IMR-90 (cell line): ENCODE results near the gene RDH11. TPM values are rescaled to one million over a fixed set of nuclear protein-coding genes. Genes with fewer than 3 reads are reported as not detected.

Source experiments
- ATAC-seq: fragments of 200-7000 bp; cut with Tn5 transposase; 2 replicates; pipeline ENCODE4 v1.9.1; 2020; ENCODE audit warnings: low read depth, mild to moderate bottlenecking, moderate library complexity
- BruUV-seq: library from RNA; stranded (reverse); fragments of 400-500 nt; replicated peaks from 2 replicates; lab custom pipeline; 2021; lab: Mats Ljungman, UMichigan
- CTCF ChIA-PET: fragments of 300-600 bp; formaldehyde crosslinking; extraction: SDS; loops from one replicate; lab custom pipeline; 2021; ENCODE audit warnings: antibody characterized with exemption; lab: Yijun Ruan, JAX
- POLR2A ChIA-PET: fragments of 300-600 bp; sonication (Branson Sonifier 250); formaldehyde crosslinking; loops from one replicate; lab custom pipeline; 2022; ENCODE audit warnings: antibody characterized with exemption; ENCODE audit not compliant: unreplicated experiment; lab: Charles Lee
- DNase-seq: peaks from one replicate; pipeline ENCODE4 v3.0.0; 2013
- H2AFZ ChIP-seq: replicated peaks from 2 replicates; pipeline ENCODE3; 2013; ENCODE audit warnings: low read length, mild to moderate bottlenecking; ENCODE audit not compliant: poor library complexity
- H2AK5ac ChIP-seq: 2 replicates; pipeline ENCODE4 v1.6.1; 2013; ENCODE audit warnings: low read depth, low read length, inconsistent platforms
- H2AK9ac ChIP-seq: replicated peaks from 2 replicates; pipeline ENCODE3; 2013; ENCODE audit warnings: mild to moderate bottlenecking, low read depth, low read length, moderate library complexity; ENCODE audit not compliant: poor library complexity
- H2BK120ac ChIP-seq: 2 replicates; pipeline ENCODE4 v1.6.1; 2013; ENCODE audit warnings: low read depth, low read length, inconsistent platforms
- H2BK15ac ChIP-seq: 3 replicates; pipeline ENCODE4 v1.6.1; 2013; ENCODE audit warnings: low read depth, low read length, inconsistent platforms
- H2BK20ac ChIP-seq: 2 replicates; pipeline ENCODE4 v1.6.1; 2013; ENCODE audit warnings: low read depth, mild to moderate bottlenecking, inconsistent platforms, low read length, moderate library complexity
- H2BK5ac ChIP-seq: 2 replicates; pipeline ENCODE4 v1.6.1; 2013; ENCODE audit warnings: mild to moderate bottlenecking, low read depth, low read length, inconsistent platforms; ENCODE audit not compliant: poor library complexity, severe bottlenecking
- H3K14ac ChIP-seq: replicated peaks from 2 replicates; pipeline ENCODE4 v1.6.1; 2013; ENCODE audit warnings: low read depth, low read length, inconsistent platforms
- H3K18ac ChIP-seq: 2 replicates; pipeline ENCODE4 v1.6.1; 2013; ENCODE audit warnings: low read depth, low read length, control low read depth
- H3K23ac ChIP-seq: 2 replicates; pipeline ENCODE4 v1.6.1; 2013; ENCODE audit warnings: low read depth, low read length, inconsistent platforms
- H3K27ac ChIP-seq: 2 replicates; pipeline ENCODE4 v1.5.1; 2013; ENCODE audit warnings: mild to moderate bottlenecking, control low read depth, low read length; ENCODE audit not compliant: insufficient read depth
- H3K27me3 ChIP-seq: 2 replicates; pipeline ENCODE4 v1.6.1; 2013; ENCODE audit warnings: low read length; ENCODE audit not compliant: control insufficient read depth, insufficient read depth
- H3K36me3 ChIP-seq: 2 replicates; pipeline ENCODE4 v1.6.1; 2013; ENCODE audit warnings: low read length, mixed read lengths; ENCODE audit not compliant: control insufficient read depth, insufficient read depth
- H3K4ac ChIP-seq: 2 replicates; pipeline ENCODE4 v1.6.1; 2013; ENCODE audit warnings: low read depth, low read length, inconsistent platforms
- H3K4me1 ChIP-seq: 2 replicates; pipeline ENCODE4 v1.6.1; 2013; ENCODE audit warnings: low read length, mixed read lengths; ENCODE audit not compliant: control insufficient read depth, insufficient read depth
- H3K4me2 ChIP-seq: 2 replicates; pipeline ENCODE4 v1.6.1; 2013; ENCODE audit warnings: low read depth, mild to moderate bottlenecking, control low read depth, low read length, moderate library complexity
- H3K4me3 ChIP-seq: 2 replicates; pipeline ENCODE4 v1.5.1; 2013; ENCODE audit warnings: low read depth, mild to moderate bottlenecking, control low read depth, low read length, moderate library complexity; ENCODE audit not compliant: insufficient read depth
- H3K56ac ChIP-seq: 2 replicates; pipeline ENCODE4 v1.6.1; 2013; ENCODE audit warnings: low read length, inconsistent platforms; ENCODE audit not compliant: insufficient read depth; ENCODE audit errors: extremely low read depth
- H3K79me1 ChIP-seq, 2 experiments: 2 replicates each; pipeline ENCODE4 v1.6.1; 2013; ENCODE audit warnings: low read length in 2 of 2, inconsistent platforms in 1 of 2, low read depth in 1 of 2
- H3K9ac ChIP-seq: 2 replicates; pipeline ENCODE4 v1.6.1; 2013; ENCODE audit warnings: low read depth, low read length, control low read depth
- H3K9me1 ChIP-seq: 2 replicates; pipeline ENCODE4 v1.6.1; 2013; ENCODE audit warnings: low read length, inconsistent platforms; ENCODE audit not compliant: insufficient read depth
- H3K9me3 ChIP-seq: 2 replicates; pipeline ENCODE4 v1.6.1; 2013; ENCODE audit warnings: low read length; ENCODE audit not compliant: control insufficient read depth, insufficient read depth
- H4K20me1 ChIP-seq: 2 replicates; pipeline ENCODE4 v1.6.1; 2013; ENCODE audit warnings: low read length, inconsistent platforms; ENCODE audit not compliant: insufficient read depth
- H4K5ac ChIP-seq: 2 replicates; pipeline ENCODE4 v1.6.1; 2013; ENCODE audit warnings: mild to moderate bottlenecking, low read depth, low read length, control low read depth
- H4K8ac ChIP-seq, 2 experiments: 2 replicates each; pipeline ENCODE4 v1.6.1; 2013; ENCODE audit warnings: low read depth in 2 of 2, low read length in 2 of 2, control low read depth in 1 of 2, inconsistent platforms in 1 of 2
- H4K91ac ChIP-seq: 2 replicates; pipeline ENCODE4 v1.6.1; 2013; ENCODE audit warnings: low read depth, low read length, inconsistent platforms; ENCODE audit not compliant: insufficient read depth
- CTCF ChIP-seq: conservative IDR thresholded peaks from 2 replicates; pipeline ENCODE4 v1.5.1; 2012; ENCODE audit warnings: mild to moderate bottlenecking, low read depth, low read length, improper control_type of control experiment
- MAFK ChIP-seq: IDR thresholded peaks from 2 replicates; pipeline ENCODE4 v1.6.1; 2012; ENCODE audit warnings: low read depth, low read length, improper control_type of control experiment
- MXI1 ChIP-seq: IDR thresholded peaks from 2 replicates; pipeline ENCODE4 v1.6.1; 2012; ENCODE audit warnings: low read depth, mild to moderate bottlenecking, low read length, moderate library complexity, borderline replicate concordance
- POLR2A ChIP-seq: IDR thresholded peaks from 2 replicates; pipeline ENCODE4 v1.6.1; 2012; ENCODE audit warnings: mild to moderate bottlenecking, low read depth, low read length
- WGBS, 2 experiments: methylation state at CpG; one replicate each; pipeline versions ENCODE4 v1.1.5 to v1.1.7; 2013; ENCODE audit warnings: missing lambda C conversion rate in 2 of 2; ENCODE audit not compliant: insufficient read length in 1 of 2; ENCODE audit errors: extremely low coverage in 2 of 2; 5-methylcytosine and 5-hydroxymethylcytosine counted together
- dilution Hi-C: fragments of 300-500 bp; cut with HindIII; formaldehyde crosslinking; loops from one replicate; pipeline ENCODE4 v1.14.3; 2018; ENCODE audit warnings: low sequenced_read_pairs; ENCODE audit not compliant: unreplicated experiment
- in situ Hi-C: fragments of 300-500 bp; cut with MboI; formaldehyde crosslinking; loops from 3 replicates; pipeline ENCODE4 v1.14.3; 2019; ENCODE audit warnings: low sequenced_read_pairs, inconsistent platforms, mixed read lengths
- intact Hi-C: fragments of 100-400 bp; cut with micrococcal nuclease; formaldehyde crosslinking; loops from 2 replicates; pipeline ENCODE4 v1.10.0; 2022
- polyA plus RNA-seq, 3 experiments: library from polyadenylated mRNA; depleted of rRNA; stranded (reverse); fragments of >200 nt; gene quantifications; 2 replicates each; pipeline ENCODE4 v1.2.3, GENCODE V29; 2012; ENCODE audit warnings: low replicate concordance in 1 of 3
- total RNA-seq: library from RNA; depleted of rRNA; stranded (reverse); fragments of >200 nt; gene quantifications from 2 replicates; pipeline ENCODE4 v1.2.3, GENCODE V29; 2012

The RDH11 gene
- total and polyA plus RNA-seq, 2 of the 4 experiments (the other 2 are of a cell fraction), result 77.3 to 149 TPM

GRCh38 chr14:67705211-67705610 lies 9.6 kb upstream of the RDH11 start:
- dilution Hi-C loops (no loop called here), intact Hi-C loops (no loop called here), in situ Hi-C loops (loop anchor here (25.0 kb wide), 1 partner anchor 268 kb away; no protein-coding TSS in a partner anchor)
- Histone ChIP-seq H2AK5ac (no peak overlapping the region), H3K27ac (no peak overlapping the region), H3K23ac (no peak overlapping the region), H3K4me1 (no peaks in the 10 kb centered on the region), H4K5ac (no peak overlapping the region), H2BK5ac (no peak overlapping the region), H3K79me1 (no peaks in the 10 kb centered on the region), H3K4ac (no peak overlapping the region), H3K27me3 (peaks cover 4% of the 10 kb centered on the region), H3K9ac (no peak overlapping the region), H2BK20ac (no peak overlapping the region), H2AFZ (no peak overlapping the region), H2BK120ac (no peak overlapping the region), H3K56ac (no peak overlapping the region), H3K4me3 (no peak overlapping the region), H3K14ac (no peak overlapping the region), H3K18ac (no peak overlapping the region), H2AK9ac (no peak overlapping the region), H4K8ac (no peak overlapping the region), H4K20me1 (no peaks in the 10 kb centered on the region), H3K4me2 (no peak overlapping the region), H3K9me1 (no peaks in the 10 kb centered on the region), H3K9me3 (no peaks in the 10 kb centered on the region; the same call in 1 of the 2 replicates), H3K36me3 (no peaks in the 10 kb centered on the region), H4K91ac (no peak overlapping the region), H2BK15ac (no peak overlapping the region)
- POLR2A ChIA-PET, result no interaction called here
- ATAC-seq (no peak), DNase-seq (no peak)
- TF ChIP-seq MAFK, result no peak
- TF ChIP-seq POLR2A, result no peak
- no peak for TF ChIP-seq MXI1
- TF ChIP-seq CTCF, result no peak
- CTCF ChIA-PET, result interaction anchor here (0.5 to 2.8 kb wide), 19 partner anchors 8 to 321 kb away, joined by 3 to 38 read pairs (median 5); partner anchors contain the start of gene ARG2
- no TSS peak for BruUV-seq
- no CpG with 5 or more reads among the region's 3 CpGs for WGBS, 2 experiments
